Type B pancreatic cell (in vitro differentiated cells): ENCODE data around the gene FRMD8. TPM values are rescaled to one million over a fixed set of nuclear protein-coding genes. Genes with fewer than 3 reads are reported as not detected.

ENCODE experiments used
- DNase-seq: peaks from one replicate; pipeline ENCODE4 v3.0.0; 2021; ENCODE audit warnings: mixed read lengths; ENCODE audit not compliant: unreplicated experiment; ENCODE audit errors: extremely low spot score
- H3K27ac Mint-ChIP-seq: 2 replicates; pipeline ENCODE4 v1.8.0; 2021; ENCODE audit warnings: mild to moderate bottlenecking, mixed read lengths
- H3K27me3 Mint-ChIP-seq: 2 replicates; pipeline ENCODE4 v1.8.0; 2021; ENCODE audit warnings: mixed read lengths
- H3K36me3 Mint-ChIP-seq: 2 replicates; pipeline ENCODE4 v1.8.0; 2021; ENCODE audit warnings: mixed read lengths
- H3K4me1 Mint-ChIP-seq: one replicate; pipeline ENCODE4 v1.8.0; 2021; ENCODE audit warnings: mixed read lengths; ENCODE audit not compliant: unreplicated experiment
- H3K4me3 Mint-ChIP-seq: 2 replicates; pipeline ENCODE4 v1.8.0; 2021; ENCODE audit warnings: mild to moderate bottlenecking, mixed read lengths
- H3K9me3 Mint-ChIP-seq: 2 replicates; pipeline ENCODE4 v1.8.0; 2021; ENCODE audit warnings: mixed read lengths
- CTCF ChIP-seq: fragments of 200-600 bp; sonication (generic); conservative IDR thresholded peaks from 2 replicates; pipeline ENCODE4 v1.5.0; 2021; ENCODE audit warnings: antibody characterized with exemption, mild to moderate bottlenecking
- total RNA-seq: library from RNA; stranded (reverse); gene quantifications from 2 replicates; pipeline ENCODE4 v1.2.1, GENCODE V29; 2021; ENCODE audit warnings: low replicate concordance

Gene FRMD8
- total RNA-seq, 1 donor from 2014 or later: 35.0 TPM

- Mint-ChIP-seq H3K27ac (no peak overlapping the region), H3K36me3 (no peaks in the 10 kb centered on the region), H3K4me1 (peaks cover 10% of the 10 kb centered on the region), H3K4me3 (no peak overlapping the region), H3K9me3 (no peaks in the 10 kb centered on the region), H3K27me3 (no peaks in the 10 kb centered on the region)
- DNase-seq: no peak
- TF ChIP-seq CTCF: no peak
These were observed 22.7 kb upstream of the FRMD8 start for GRCh38 chr11:65363770-65364169.

GRCh38 chr11:65366340-65366773, 20.1 kb upstream of the FRMD8 start:
- Mint-ChIP-seq H3K4me3 (no peak overlapping the region), H3K27me3 (no peaks in the 10 kb centered on the region), H3K36me3 (no peaks in the 10 kb centered on the region), H3K9me3 (no peaks in the 10 kb centered on the region), H3K4me1 (peaks cover 22% of the 10 kb centered on the region), H3K27ac (peak overlapping the region; percentile 50)
- DNase-seq: no peak
- TF ChIP-seq CTCF: peak; percentile 86

GRCh38 chr11:65370659-65371049, 15.8 kb upstream of the FRMD8 start:
- no peak for TF ChIP-seq CTCF
- H3K4me1 Mint-ChIP-seq: peaks cover 18% of the 10 kb centered on the region
- DNase-seq: no peak
- no peak overlapping the region for H3K4me3 Mint-ChIP-seq
- no peaks in the 10 kb centered on the region for H3K27me3 Mint-ChIP-seq
- no peaks in the 10 kb centered on the region for H3K9me3 Mint-ChIP-seq
- no peaks in the 10 kb centered on the region for H3K36me3 Mint-ChIP-seq
- peak overlapping the region; percentile 51 for H3K27ac Mint-ChIP-seq

- H3K36me3 Mint-ChIP-seq: no peaks in the 10 kb centered on the region
- no peaks in the 10 kb centered on the region for H3K9me3 Mint-ChIP-seq
- TF ChIP-seq CTCF: no peak
- peaks cover 10% of the 10 kb centered on the region for H3K4me1 Mint-ChIP-seq
- no peaks in the 10 kb centered on the region for H3K27me3 Mint-ChIP-seq
- H3K4me3 Mint-ChIP-seq: no peak overlapping the region
- DNase-seq: no peak
- no peak overlapping the region for H3K27ac Mint-ChIP-seq
These were observed 12.4 kb upstream of the FRMD8 start for GRCh38 chr11:65373839-65374580.

- H3K4me3 Mint-ChIP-seq: no peak overlapping the region
- TF ChIP-seq CTCF: no peak
- H3K9me3 Mint-ChIP-seq: no peaks in the 10 kb centered on the region
- H3K4me1 Mint-ChIP-seq: peaks cover 7% of the 10 kb centered on the region
- no peaks in the 10 kb centered on the region for H3K27me3 Mint-ChIP-seq
- H3K36me3 Mint-ChIP-seq: no peaks in the 10 kb centered on the region
- no peak for DNase-seq
- H3K27ac Mint-ChIP-seq: no peak overlapping the region
These were observed 11.4 kb upstream of the FRMD8 start for GRCh38 chr11:65375012-65375411.
